Islet precursor cell (in vitro differentiated cells): ENCODE results near the gene SH3PXD2B.
"Not testable (repeated sequence)": the region's sequence is repeated elsewhere in the genome, so short reads cannot be mapped to it uniquely, and the experiment has no call there.

Source experiments
- DNase-seq: peaks from one replicate; pipeline ENCODE4 v3.0.0-alpha.2; 2018

The SH3PXD2B gene

DNA sequence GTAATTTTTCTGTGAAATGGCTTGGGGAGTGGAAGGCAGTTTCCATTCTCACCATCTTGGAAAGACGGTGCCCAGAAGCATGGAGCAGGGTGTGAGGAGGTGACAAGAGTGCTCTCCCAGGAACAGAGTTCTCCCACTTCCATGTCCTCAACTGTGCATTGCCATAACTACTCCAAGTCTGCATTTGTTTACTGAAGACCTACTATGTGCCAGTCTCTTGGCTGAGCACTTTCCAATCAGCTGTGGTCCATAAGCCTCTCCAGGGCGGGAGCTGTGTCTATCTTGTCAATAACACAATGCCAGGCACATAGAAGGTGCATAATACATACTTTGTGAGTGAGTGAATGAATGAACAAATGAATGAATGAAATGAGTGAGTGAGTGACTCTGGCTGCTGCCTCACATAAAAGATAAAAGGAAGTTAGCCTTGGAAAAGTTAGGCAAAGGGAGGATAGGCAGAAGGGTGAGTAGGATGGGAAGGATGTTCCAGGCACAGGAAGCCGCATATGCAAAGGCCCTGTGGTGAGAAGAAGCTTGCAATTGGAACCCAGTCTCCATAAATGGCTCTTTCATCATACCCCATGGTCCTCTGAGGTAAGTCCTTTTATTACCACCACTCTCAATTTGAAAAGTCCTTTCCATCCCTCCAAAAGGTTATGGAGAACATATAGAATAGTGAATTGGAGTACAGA, 31.3 kb upstream of the SH3PXD2B start:
- DNase-seq: no peak

GRCh38 chr5:172484664-172485063, 30.3 kb upstream of the SH3PXD2B start:
- DNase-seq: no peak

- no peak for DNase-seq
Observed at GRCh38 chr5:172482156-172483020, 28.1 kb upstream of the SH3PXD2B start.

- no peak for DNase-seq
Observed at GRCh38 chr5:172481011-172481800, 26.9 kb upstream of the SH3PXD2B start.

DNA sequence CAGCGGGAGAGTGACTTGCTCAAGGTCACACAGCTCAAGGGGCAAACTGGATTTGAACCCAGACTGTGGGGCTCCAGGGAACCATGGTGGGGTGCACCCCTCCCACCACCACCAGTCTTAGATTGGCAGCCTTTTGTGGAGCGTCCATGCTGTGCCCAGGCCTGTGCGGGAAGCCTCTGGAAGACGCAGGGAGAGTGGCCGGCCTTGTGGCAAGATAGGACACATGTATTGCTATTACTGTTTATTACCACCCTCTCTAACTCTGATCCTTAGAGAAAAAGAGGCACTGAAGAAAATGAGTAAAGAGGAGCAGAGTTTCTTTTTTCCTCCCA, 25.4 kb upstream of the SH3PXD2B start:
- DNase-seq: no peak

GRCh38 chr5:172479034-172479783, 24.9 kb upstream of the SH3PXD2B start:
- peak; percentile 93 for DNase-seq

DNA sequence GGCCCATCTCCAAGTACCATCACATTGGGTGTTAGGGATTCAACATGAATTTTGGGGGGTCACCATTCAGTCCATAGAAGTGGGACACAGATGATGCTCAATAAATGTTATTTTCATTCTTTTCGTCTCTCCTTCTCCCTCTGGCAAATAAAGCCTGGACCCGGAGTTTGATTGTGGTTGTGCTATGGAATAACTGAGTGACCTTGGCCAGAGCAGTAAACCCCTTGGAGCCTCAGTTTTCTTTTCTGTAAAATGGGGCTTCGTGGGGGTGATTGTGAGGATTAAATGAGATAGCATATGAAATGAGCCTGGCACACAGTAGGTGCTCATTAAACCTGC, 24.3 kb upstream of the SH3PXD2B start:
- DNase-seq: not testable (repeated sequence)

- DNase-seq: no peak
Observed at GRCh38 chr5:172478256-172478655, 23.9 kb upstream of the SH3PXD2B start.

- peak; percentile 78 for DNase-seq
Observed at GRCh38 chr5:172477466-172477865, 23.1 kb upstream of the SH3PXD2B start.

DNA sequence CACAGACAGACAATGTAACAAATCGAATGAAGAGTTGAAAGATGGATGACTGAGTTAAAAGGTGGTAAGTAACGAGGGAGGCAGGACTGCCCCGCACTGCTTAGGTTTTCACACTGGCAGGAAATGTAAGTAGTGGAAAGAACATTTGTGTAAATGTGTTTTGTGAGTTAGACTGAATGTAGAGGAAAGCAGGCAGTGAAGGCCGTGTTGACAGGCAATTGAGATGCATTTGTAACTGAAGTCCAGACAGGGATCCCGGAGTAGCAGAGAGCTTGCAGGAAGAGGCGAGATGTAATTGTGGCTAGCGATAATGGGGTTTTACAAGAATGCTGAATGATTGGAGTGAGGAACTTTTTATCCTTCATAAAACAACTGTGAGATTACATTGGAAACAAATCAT, 20.0 kb upstream of the SH3PXD2B start:
- DNase-seq: no peak

DNA sequence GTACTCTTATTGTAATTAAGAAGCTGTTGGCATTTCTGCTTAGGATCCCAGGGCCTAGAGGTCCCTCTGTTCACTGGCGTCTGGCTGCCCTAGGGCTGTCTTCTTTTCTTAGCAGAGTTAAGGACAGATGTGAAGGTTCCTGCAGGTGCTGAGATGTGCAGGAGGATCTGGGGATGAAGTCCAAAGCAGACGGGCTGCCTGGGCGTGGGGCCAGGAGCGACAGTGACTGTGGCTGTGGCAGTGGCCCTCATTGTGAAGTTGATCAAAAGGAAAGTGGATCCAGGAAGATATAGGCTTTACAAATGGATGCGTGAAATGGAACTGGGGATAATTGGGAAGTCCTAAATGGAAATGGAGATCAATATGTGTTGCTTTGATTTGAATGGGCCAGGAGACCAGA, 19.1 kb upstream of the SH3PXD2B start:
- DNase-seq: no peak

- DNase-seq: no peak
Observed at GRCh38 chr5:172469697-172470096, 15.4 kb upstream of the SH3PXD2B start.

DNA sequence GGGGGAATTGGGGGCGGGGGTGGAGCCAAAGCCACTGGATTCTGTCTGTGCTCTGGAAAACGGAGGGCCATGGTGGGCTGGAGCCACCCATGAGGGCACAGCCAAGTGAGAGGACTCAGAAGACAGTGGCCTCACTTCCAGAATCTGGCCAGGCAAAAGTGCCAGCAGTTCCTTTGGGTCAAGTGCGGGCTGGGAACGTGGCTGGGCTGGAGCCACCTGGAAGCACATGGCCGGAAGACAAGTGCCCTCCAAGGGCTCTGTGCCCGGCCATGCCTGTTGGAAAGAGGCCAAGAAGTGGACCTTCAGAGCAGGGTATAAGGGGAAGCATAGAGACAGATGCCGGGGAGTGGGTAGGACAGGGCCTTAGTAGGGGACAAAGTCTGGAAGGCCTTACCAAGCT, 11.7 kb upstream of the SH3PXD2B start:
- DNase-seq: no peak

DNA sequence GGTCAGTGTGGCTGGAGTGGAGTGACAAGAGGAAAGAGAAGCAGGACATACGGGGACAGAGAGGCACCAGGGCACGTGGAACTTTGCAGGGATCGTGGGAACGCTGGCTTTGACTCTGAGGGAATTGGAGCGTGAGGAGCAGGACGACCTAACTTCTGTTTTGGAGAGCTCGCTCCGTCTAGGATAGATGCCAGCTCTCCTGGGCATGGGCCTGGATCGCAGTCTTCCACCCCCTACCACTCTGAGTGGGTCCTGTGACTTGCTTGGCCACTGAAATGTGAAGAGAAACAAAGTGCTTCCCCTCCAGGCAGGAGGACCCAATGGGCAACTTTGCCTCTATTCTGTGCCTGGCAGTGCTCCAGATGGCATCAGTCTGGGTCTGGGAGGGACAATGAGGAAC, 8.7 kb upstream of the SH3PXD2B start:
- DNase-seq: peak; percentile 24

DNA sequence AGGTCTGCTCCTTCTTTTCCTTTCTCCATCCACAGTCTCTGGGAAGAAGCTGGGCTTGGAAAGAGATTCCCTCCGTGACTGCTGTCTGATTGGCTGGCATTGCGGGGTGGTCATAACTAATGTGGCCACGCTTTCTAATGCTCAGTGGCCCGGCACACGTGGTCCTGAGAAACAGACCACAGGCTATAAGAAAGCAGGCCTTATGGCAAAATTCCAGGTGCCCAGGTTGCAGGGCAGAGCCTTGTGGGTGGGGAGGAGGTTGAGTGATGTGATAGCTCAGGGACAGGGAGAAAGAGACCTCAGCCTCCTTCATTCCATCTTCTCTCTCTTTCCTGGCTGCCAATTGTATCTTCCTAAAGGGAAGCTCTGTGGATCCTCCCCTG, 5.4 kb upstream of the SH3PXD2B start:
- no peak for DNase-seq

DNA sequence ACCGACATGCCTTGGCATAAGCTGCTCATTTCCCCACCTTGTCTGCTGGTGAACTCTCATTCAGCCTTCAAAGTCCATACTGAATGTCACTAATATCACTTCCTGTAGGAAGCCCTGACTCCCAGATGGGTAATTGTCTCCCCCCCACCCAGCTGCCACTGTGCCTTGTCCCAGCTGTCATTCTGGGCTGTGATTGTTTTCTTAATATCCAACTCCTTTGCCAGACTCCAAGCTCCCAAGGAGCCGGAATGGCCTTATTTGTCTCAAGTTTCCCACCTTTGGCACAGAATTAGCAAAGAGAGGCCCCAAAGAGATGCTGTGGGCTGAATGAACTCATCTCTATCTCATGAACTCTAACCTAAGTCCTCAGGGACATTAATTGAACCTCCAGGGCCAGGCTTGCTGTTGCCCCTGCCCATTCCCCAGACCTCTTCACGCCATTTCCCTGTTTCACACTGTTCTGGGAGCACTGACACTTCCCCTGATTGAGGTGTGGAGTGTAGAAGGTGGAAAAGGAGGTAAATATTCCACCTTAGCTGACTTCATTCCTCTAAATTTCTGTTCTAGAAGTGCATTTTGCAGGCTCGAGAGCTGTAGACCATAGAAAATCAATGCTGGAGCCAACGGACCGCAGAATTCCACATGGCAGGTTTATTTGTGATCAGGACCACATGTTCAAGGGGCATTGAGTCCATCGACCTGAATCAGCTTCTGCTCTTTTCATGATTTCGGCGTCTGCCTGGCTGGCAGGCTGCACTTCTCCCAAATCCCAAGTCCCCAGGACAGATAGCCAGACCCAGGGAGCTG, 4.9 kb upstream of the SH3PXD2B start:
- peak; percentile 16 for DNase-seq

- no peak for DNase-seq
Observed at GRCh38 chr5:172456076-172456722, 1.9 kb upstream of the SH3PXD2B start.

DNA sequence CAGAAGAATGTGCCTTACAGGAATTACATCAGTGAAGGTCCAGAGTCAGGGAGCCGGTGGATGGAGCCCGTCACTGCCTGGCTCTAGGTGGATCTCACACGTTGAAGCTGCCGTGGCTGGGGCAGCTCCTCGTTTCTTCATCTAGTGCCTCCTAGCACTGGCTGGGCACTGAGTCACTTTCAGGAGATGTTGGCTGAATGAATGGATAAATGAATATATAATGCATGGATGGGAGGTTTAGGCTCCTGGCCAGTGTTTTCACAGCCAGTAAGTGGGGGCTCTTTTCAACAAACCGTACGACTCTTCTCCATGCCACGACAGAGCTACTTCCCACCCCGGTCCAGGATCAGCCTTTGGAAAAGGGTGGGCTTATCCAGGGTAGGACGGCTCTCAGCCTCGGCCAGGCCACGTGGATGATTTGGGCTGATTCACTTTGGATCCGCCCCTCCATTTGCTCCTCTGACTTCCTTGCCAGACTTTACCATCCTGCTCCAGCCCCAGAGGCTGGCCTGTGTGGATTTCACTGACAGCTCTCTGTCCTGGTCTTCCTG, 1.3 kb upstream of the SH3PXD2B start:
- DNase-seq: peak; percentile 87

DNA sequence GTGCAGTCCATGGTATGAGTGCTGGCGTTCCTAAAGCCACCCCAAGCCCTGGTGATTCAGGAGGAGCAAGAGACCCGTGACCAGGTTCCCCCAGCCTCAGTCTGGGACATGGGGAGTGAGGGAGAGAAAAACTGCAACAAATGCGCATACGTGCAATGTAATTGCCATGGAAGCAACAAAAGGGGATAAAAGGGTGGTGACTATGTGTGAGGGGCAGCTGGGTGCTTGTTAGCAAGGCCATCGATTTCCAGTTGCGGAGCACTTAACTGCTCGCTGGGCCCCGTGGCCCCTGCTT, 709 bp upstream of the SH3PXD2B start:
- DNase-seq: no peak

GRCh38 chr5:172453986-172454357, 353 bp downstream of the SH3PXD2B start:
- peak; percentile 72 for DNase-seq

DNA sequence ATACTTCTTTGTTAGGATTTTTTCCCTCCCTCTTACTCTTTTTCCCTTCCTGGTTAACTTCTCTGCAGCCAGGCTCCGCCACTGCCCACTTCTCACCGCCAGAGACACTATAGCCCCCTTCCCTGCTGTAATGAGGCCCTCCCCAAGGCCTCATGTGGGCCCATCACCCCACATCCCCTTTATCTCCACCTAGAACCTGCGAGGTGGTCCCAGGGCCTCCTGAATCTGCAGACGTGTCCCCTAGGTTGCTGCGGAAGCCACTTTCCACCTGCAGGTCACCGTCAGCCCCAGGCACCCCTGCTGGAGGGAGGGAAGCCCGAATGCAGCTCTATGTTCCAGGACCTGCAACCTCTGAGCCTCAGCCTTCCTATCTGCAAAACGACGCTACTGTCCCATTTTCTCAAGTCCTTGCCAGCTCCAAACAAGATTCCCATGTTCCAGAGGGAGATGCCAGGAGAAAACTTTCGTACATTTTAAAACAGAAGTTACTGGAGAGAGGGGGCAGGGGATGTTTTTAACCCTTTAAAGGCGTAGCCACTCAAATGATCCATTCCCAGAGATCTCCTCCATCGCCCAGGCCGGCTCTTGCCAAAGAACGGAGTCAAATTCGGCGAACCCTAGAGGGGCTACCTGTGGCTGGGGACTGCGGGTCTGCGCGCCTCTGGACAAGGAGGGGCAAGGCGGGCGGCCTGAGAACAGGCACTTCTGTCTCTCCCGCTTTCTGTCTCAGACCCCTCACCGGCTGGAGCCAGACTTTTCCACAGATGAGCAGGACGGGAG, 929 bp downstream of the SH3PXD2B start:
- DNase-seq: peak; percentile 88
